ENCODE results near the gene GNB3.
A peak's percentile ranks its signal among the peaks of the same experiment; 100 is the strongest.

Gene GNB3
- long read RNA-seq, donor 1, result 0 reads
- long read RNA-seq, donor 2, result 0 reads
- long read RNA-seq, donor 3, partial matches to known transcripts, result 0 of 1 reads
- long read RNA-seq, donor 3, other reads (novel, unspliced or antisense), result 0 of 1 reads
- long read RNA-seq, donor 4, result 0 reads
- long read RNA-seq, donor 5, partial matches to known transcripts, result 0 of 1 reads
- long read RNA-seq, donor 5, other reads (novel, unspliced or antisense), result 0 of 1 reads
- long read RNA-seq, donor 6, partial matches to known transcripts, result 0 of 1 reads
- long read RNA-seq, donor 6, other reads (novel, unspliced or antisense), result 0 of 1 reads
- long read RNA-seq, donor 7, result 0 reads
- long read RNA-seq, donor 8, partial matches to known transcripts, result 0 of 1 reads
- long read RNA-seq, donor 8, other reads (novel, unspliced or antisense), result 0 of 1 reads

- no peak for DNase-seq
Measured at GRCh38 chr12:6840761-6841515, at the start of gene GNB3. GNB3 (plus strand) TSS chr12:6840925; CDS start chr12:6841288, 363 bp downstream.

- DNase-seq, result no peak
Measured at GRCh38 chr12:6791931-6792520, 48.7 kb upstream of the GNB3 start.

GRCh38 chr12:6792522-6793201 is 48.1 kb upstream of the GNB3 start:
- peak; percentile 71 for DNase-seq

- no peak for DNase-seq
Measured at GRCh38 chr12:6795088-6795487, 45.6 kb upstream of the GNB3 start.

- DNase-seq, result no peak
Measured at GRCh38 chr12:6796576-6796975, 44.1 kb upstream of the GNB3 start.

GRCh38 chr12:6799147-6799546 is 41.6 kb upstream of the GNB3 start:
- no peak for DNase-seq

- no peak for DNase-seq
Measured at GRCh38 chr12:6807170-6807569, 33.6 kb upstream of the GNB3 start.

- DNase-seq, result no peak
Measured at GRCh38 chr12:6809056-6809455, 31.7 kb upstream of the GNB3 start.

- DNase-seq, result no peak
Measured at GRCh38 chr12:6810758-6811157, 30.0 kb upstream of the GNB3 start.

GRCh38 chr12:6813363-6813762 is 27.4 kb upstream of the GNB3 start:
- no peak for DNase-seq

GRCh38 chr12:6816598-6816997 is 24.1 kb upstream of the GNB3 start:
- no peak for DNase-seq

- no peak for DNase-seq
Measured at GRCh38 chr12:6817098-6817497, 23.6 kb upstream of the GNB3 start.

- DNase-seq, result no peak
Measured at GRCh38 chr12:6817662-6818157, 23.0 kb upstream of the GNB3 start.

GRCh38 chr12:6818222-6818621 is 22.5 kb upstream of the GNB3 start:
- peak; percentile 46 for DNase-seq

- DNase-seq, result no peak
Measured at GRCh38 chr12:6818645-6819044, 22.1 kb upstream of the GNB3 start.

GRCh38 chr12:6819106-6820030 is 21.4 kb upstream of the GNB3 start:
- no peak for DNase-seq

GRCh38 chr12:6820166-6820565 is 20.6 kb upstream of the GNB3 start:
- peak; percentile 49 for DNase-seq

- DNase-seq, result peak; percentile 62
Measured at GRCh38 chr12:6821591-6822425, 18.9 kb upstream of the GNB3 start, which contains the start of gene GPR162. GPR162 (plus strand) TSS chr12:6821821; CDS start chr12:6823899, 2,078 bp downstream.

- no peak for DNase-seq
Measured at GRCh38 chr12:6822426-6823135, 18.1 kb upstream of the GNB3 start.

Data from right kidney (tissue), 9 donors.